Right ventricle myocardium superior (tissue), 1 donor: ENCODE results near the gene PTH2. TPM values are rescaled to one million over a fixed set of nuclear protein-coding genes. Genes with fewer than 3 reads are reported as not detected.

Experiments used
- total RNA-seq: library from RNA; stranded (reverse); fragmentation: NEBNext Ultra II Directional; extraction: Animal tissue kit (Norgen Biotek cat#: 25700); gene quantifications from one replicate; pipeline ENCODE4 v1.2.1, GENCODE V29; 2021
- donor health status: DM: no; HTN: yes; CAD: no; lungs with severe emphysema.

The PTH2 gene
- total RNA-seq, 1 donor from 2014 or later: not detected

Other genes with a start within 250 kb of the PTH2 start
- gene SLC6A16, start 98.2 kb downstream of the PTH2 start, total RNA-seq: 1.5 TPM
- 4.0 TPM for gene CD37, start 88.0 kb downstream of the PTH2 start, total RNA-seq
- gene TEAD2, start 61.0 kb downstream of the PTH2 start, total RNA-seq: 57.9 TPM
- gene DKKL1, start 59.6 kb downstream of the PTH2 start, total RNA-seq: not detected
- gene KASH5, start 35.2 kb downstream of the PTH2 start, total RNA-seq: not detected
- not detected for gene GFY, start 1.9 kb upstream of the PTH2 start, total RNA-seq
- gene SLC17A7, start 18.1 kb upstream of the PTH2 start, total RNA-seq: 1.8 TPM
- gene PIH1D1, start 28.4 kb upstream of the PTH2 start, total RNA-seq: 28.1 TPM
- 10.8 TPM for gene ALDH16A1, start 29.8 kb upstream of the PTH2 start, total RNA-seq
- gene FLT3LG, start 50.8 kb upstream of the PTH2 start, total RNA-seq: 3.6 TPM
- 1,304 TPM for gene RPL13A, start 64.2 kb upstream of the PTH2 start, total RNA-seq
- gene RPS11, start 73.0 kb upstream of the PTH2 start, total RNA-seq: 935 TPM
- 98.8 TPM for gene FCGRT, start 89.2 kb upstream of the PTH2 start, total RNA-seq
- 7.3 TPM for gene RCN3, start 104.6 kb upstream of the PTH2 start, total RNA-seq
- gene NOSIP, start 157.1 kb upstream of the PTH2 start, total RNA-seq: 45.5 TPM
- gene PRRG2, start 157.9 kb upstream of the PTH2 start, total RNA-seq: 0.70 TPM
- 12.6 TPM for gene PRR12, start 167.7 kb upstream of the PTH2 start, total RNA-seq
- gene RRAS, start 216.7 kb upstream of the PTH2 start, total RNA-seq: 105 TPM
- gene SCAF1, start 218.8 kb upstream of the PTH2 start, total RNA-seq: 42.0 TPM
- 29.9 TPM for gene IRF3, start 242.4 kb upstream of the PTH2 start, total RNA-seq
- gene BCL2L12, start 242.5 kb upstream of the PTH2 start, total RNA-seq: 10.8 TPM